IMR-90 (cell line): ENCODE results near the gene PEF1. TPM values are rescaled to one million over a fixed set of nuclear protein-coding genes. Genes with fewer than 3 reads are reported as not detected.
A peak's percentile ranks its signal among the peaks of the same experiment; 100 is the strongest.

Experiments
- ATAC-seq: fragments of 200-7000 bp; cut with Tn5 transposase; 2 replicates; pipeline ENCODE4 v1.9.1; 2020; ENCODE audit warnings: low read depth, mild to moderate bottlenecking, moderate library complexity
- BruUV-seq: library from RNA; stranded (reverse); fragments of 400-500 nt; replicated peaks from 2 replicates; lab custom pipeline; 2021; lab: Mats Ljungman, UMichigan
- CTCF ChIA-PET: fragments of 300-600 bp; formaldehyde crosslinking; extraction: SDS; loops from one replicate; lab custom pipeline; 2021; ENCODE audit warnings: antibody characterized with exemption; lab: Yijun Ruan, JAX
- POLR2A ChIA-PET: fragments of 300-600 bp; sonication (Branson Sonifier 250); formaldehyde crosslinking; loops from one replicate; lab custom pipeline; 2022; ENCODE audit warnings: antibody characterized with exemption; ENCODE audit not compliant: unreplicated experiment; lab: Charles Lee
- DNase-seq: peaks from one replicate; pipeline ENCODE4 v3.0.0; 2013
- H2AFZ ChIP-seq: replicated peaks from 2 replicates; pipeline ENCODE3; 2013; ENCODE audit warnings: low read length, mild to moderate bottlenecking; ENCODE audit not compliant: poor library complexity
- H2AK5ac ChIP-seq: 2 replicates; pipeline ENCODE4 v1.6.1; 2013; ENCODE audit warnings: low read depth, low read length, inconsistent platforms
- H2AK9ac ChIP-seq: replicated peaks from 2 replicates; pipeline ENCODE3; 2013; ENCODE audit warnings: mild to moderate bottlenecking, low read depth, low read length, moderate library complexity; ENCODE audit not compliant: poor library complexity
- H2BK120ac ChIP-seq: 2 replicates; pipeline ENCODE4 v1.6.1; 2013; ENCODE audit warnings: low read depth, low read length, inconsistent platforms
- H2BK15ac ChIP-seq: 3 replicates; pipeline ENCODE4 v1.6.1; 2013; ENCODE audit warnings: low read depth, low read length, inconsistent platforms
- H2BK20ac ChIP-seq: 2 replicates; pipeline ENCODE4 v1.6.1; 2013; ENCODE audit warnings: low read depth, mild to moderate bottlenecking, inconsistent platforms, low read length, moderate library complexity
- H2BK5ac ChIP-seq: 2 replicates; pipeline ENCODE4 v1.6.1; 2013; ENCODE audit warnings: mild to moderate bottlenecking, low read depth, low read length, inconsistent platforms; ENCODE audit not compliant: poor library complexity, severe bottlenecking
- H3K14ac ChIP-seq: replicated peaks from 2 replicates; pipeline ENCODE4 v1.6.1; 2013; ENCODE audit warnings: low read depth, low read length, inconsistent platforms
- H3K18ac ChIP-seq: 2 replicates; pipeline ENCODE4 v1.6.1; 2013; ENCODE audit warnings: low read depth, low read length, control low read depth
- H3K23ac ChIP-seq: 2 replicates; pipeline ENCODE4 v1.6.1; 2013; ENCODE audit warnings: low read depth, low read length, inconsistent platforms
- H3K27ac ChIP-seq: 2 replicates; pipeline ENCODE4 v1.5.1; 2013; ENCODE audit warnings: mild to moderate bottlenecking, control low read depth, low read length; ENCODE audit not compliant: insufficient read depth
- H3K27me3 ChIP-seq: 2 replicates; pipeline ENCODE4 v1.6.1; 2013; ENCODE audit warnings: low read length; ENCODE audit not compliant: control insufficient read depth, insufficient read depth
- H3K36me3 ChIP-seq: 2 replicates; pipeline ENCODE4 v1.6.1; 2013; ENCODE audit warnings: low read length, mixed read lengths; ENCODE audit not compliant: control insufficient read depth, insufficient read depth
- H3K4ac ChIP-seq: 2 replicates; pipeline ENCODE4 v1.6.1; 2013; ENCODE audit warnings: low read depth, low read length, inconsistent platforms
- H3K4me1 ChIP-seq: 2 replicates; pipeline ENCODE4 v1.6.1; 2013; ENCODE audit warnings: low read length, mixed read lengths; ENCODE audit not compliant: control insufficient read depth, insufficient read depth
- H3K4me2 ChIP-seq: 2 replicates; pipeline ENCODE4 v1.6.1; 2013; ENCODE audit warnings: low read depth, mild to moderate bottlenecking, control low read depth, low read length, moderate library complexity
- H3K4me3 ChIP-seq: 2 replicates; pipeline ENCODE4 v1.5.1; 2013; ENCODE audit warnings: low read depth, mild to moderate bottlenecking, control low read depth, low read length, moderate library complexity; ENCODE audit not compliant: insufficient read depth
- H3K56ac ChIP-seq: 2 replicates; pipeline ENCODE4 v1.6.1; 2013; ENCODE audit warnings: low read length, inconsistent platforms; ENCODE audit not compliant: insufficient read depth; ENCODE audit errors: extremely low read depth
- H3K79me1 ChIP-seq, 2 experiments: 2 replicates each; pipeline ENCODE4 v1.6.1; 2013; ENCODE audit warnings: low read length in 2 of 2, inconsistent platforms in 1 of 2, low read depth in 1 of 2
- H3K9ac ChIP-seq: 2 replicates; pipeline ENCODE4 v1.6.1; 2013; ENCODE audit warnings: low read depth, low read length, control low read depth
- H3K9me1 ChIP-seq: 2 replicates; pipeline ENCODE4 v1.6.1; 2013; ENCODE audit warnings: low read length, inconsistent platforms; ENCODE audit not compliant: insufficient read depth
- H3K9me3 ChIP-seq: 2 replicates; pipeline ENCODE4 v1.6.1; 2013; ENCODE audit warnings: low read length; ENCODE audit not compliant: control insufficient read depth, insufficient read depth
- H4K20me1 ChIP-seq: 2 replicates; pipeline ENCODE4 v1.6.1; 2013; ENCODE audit warnings: low read length, inconsistent platforms; ENCODE audit not compliant: insufficient read depth
- H4K5ac ChIP-seq: 2 replicates; pipeline ENCODE4 v1.6.1; 2013; ENCODE audit warnings: mild to moderate bottlenecking, low read depth, low read length, control low read depth
- H4K8ac ChIP-seq, 2 experiments: 2 replicates each; pipeline ENCODE4 v1.6.1; 2013; ENCODE audit warnings: low read depth in 2 of 2, low read length in 2 of 2, control low read depth in 1 of 2, inconsistent platforms in 1 of 2
- H4K91ac ChIP-seq: 2 replicates; pipeline ENCODE4 v1.6.1; 2013; ENCODE audit warnings: low read depth, low read length, inconsistent platforms; ENCODE audit not compliant: insufficient read depth
- BHLHE40 ChIP-seq: fragments of 150-350 bp; IDR thresholded peaks from 2 replicates; pipeline ENCODE4 v1.6.1; 2016; ENCODE audit warnings: mild to moderate bottlenecking, low read depth, low read length
- CEBPB ChIP-seq: IDR thresholded peaks from 2 replicates; pipeline ENCODE4 v1.6.1; 2012; ENCODE audit warnings: low read depth, low read length, improper control_type of control experiment
- CHD1 ChIP-seq: IDR thresholded peaks from 2 replicates; pipeline ENCODE4 v1.6.1; 2012; ENCODE audit warnings: low read depth, low read length, improper control_type of control experiment
- CTCF ChIP-seq: conservative IDR thresholded peaks from 2 replicates; pipeline ENCODE4 v1.5.1; 2012; ENCODE audit warnings: mild to moderate bottlenecking, low read depth, low read length, improper control_type of control experiment
- MAFK ChIP-seq: IDR thresholded peaks from 2 replicates; pipeline ENCODE4 v1.6.1; 2012; ENCODE audit warnings: low read depth, low read length, improper control_type of control experiment
- MAZ ChIP-seq: IDR thresholded peaks from 2 replicates; pipeline ENCODE4 v1.6.1; 2012; ENCODE audit warnings: low read depth, mild to moderate bottlenecking, low read length, improper control_type of control experiment, moderate library complexity, borderline replicate concordance
- MXI1 ChIP-seq: IDR thresholded peaks from 2 replicates; pipeline ENCODE4 v1.6.1; 2012; ENCODE audit warnings: low read depth, mild to moderate bottlenecking, low read length, moderate library complexity, borderline replicate concordance
- NFE2L2 ChIP-seq: fragments of 150-350 bp; IDR thresholded peaks from 2 replicates; pipeline ENCODE4 v1.6.1; 2016; ENCODE audit warnings: low read depth, mild to moderate bottlenecking, low read length
- POLR2A ChIP-seq: IDR thresholded peaks from 2 replicates; pipeline ENCODE4 v1.6.1; 2012; ENCODE audit warnings: mild to moderate bottlenecking, low read depth, low read length
- RCOR1 ChIP-seq: IDR thresholded peaks from 2 replicates; pipeline ENCODE4 v1.6.1; 2012; ENCODE audit warnings: mild to moderate bottlenecking, low read length, improper control_type of control experiment; ENCODE audit not compliant: insufficient replicate concordance
- RFX5 ChIP-seq: IDR thresholded peaks from 2 replicates; pipeline ENCODE4 v1.8.0; 2012; ENCODE audit warnings: low read depth, mild to moderate bottlenecking, low read length, moderate library complexity
- SMC3 ChIP-seq: fragments of 150-350 bp; IDR thresholded peaks from 2 replicates; pipeline ENCODE4 v1.6.1; 2016; ENCODE audit warnings: low read depth, mild to moderate bottlenecking, antibody characterized with exemption, low read length, moderate library complexity
- WGBS, 2 experiments: methylation state at CpG; one replicate each; pipeline versions ENCODE4 v1.1.5 to v1.1.7; 2013; ENCODE audit warnings: missing lambda C conversion rate in 2 of 2; ENCODE audit not compliant: insufficient read length in 1 of 2; ENCODE audit errors: extremely low coverage in 2 of 2; 5-methylcytosine and 5-hydroxymethylcytosine counted together
- dilution Hi-C: fragments of 300-500 bp; cut with HindIII; formaldehyde crosslinking; loops from one replicate; pipeline ENCODE4 v1.14.3; 2018; ENCODE audit warnings: low sequenced_read_pairs; ENCODE audit not compliant: unreplicated experiment
- in situ Hi-C: fragments of 300-500 bp; cut with MboI; formaldehyde crosslinking; loops from 3 replicates; pipeline ENCODE4 v1.14.3; 2019; ENCODE audit warnings: low sequenced_read_pairs, inconsistent platforms, mixed read lengths
- intact Hi-C: fragments of 100-400 bp; cut with micrococcal nuclease; formaldehyde crosslinking; loops from 2 replicates; pipeline ENCODE4 v1.10.0; 2022
- polyA plus RNA-seq, 3 experiments: library from polyadenylated mRNA; depleted of rRNA; stranded (reverse); fragments of >200 nt; gene quantifications; 2 replicates each; pipeline ENCODE4 v1.2.3, GENCODE V29; 2012; ENCODE audit warnings: low replicate concordance in 1 of 3
- total RNA-seq: library from RNA; depleted of rRNA; stranded (reverse); fragments of >200 nt; gene quantifications from 2 replicates; pipeline ENCODE4 v1.2.3, GENCODE V29; 2012
- TF ChIP-seq, protein P1 (sequence below): fragments of 150-350 bp; IDR thresholded peaks from 2 replicates; pipeline ENCODE4 v1.6.1; 2016; ENCODE audit warnings: low read depth, mild to moderate bottlenecking, low read length, moderate library complexity, borderline replicate concordance

Gene PEF1
- total and polyA plus RNA-seq, 2 of the 4 experiments (the other 2 are of a cell fraction) = 84.2 to 104 TPM

DNA sequence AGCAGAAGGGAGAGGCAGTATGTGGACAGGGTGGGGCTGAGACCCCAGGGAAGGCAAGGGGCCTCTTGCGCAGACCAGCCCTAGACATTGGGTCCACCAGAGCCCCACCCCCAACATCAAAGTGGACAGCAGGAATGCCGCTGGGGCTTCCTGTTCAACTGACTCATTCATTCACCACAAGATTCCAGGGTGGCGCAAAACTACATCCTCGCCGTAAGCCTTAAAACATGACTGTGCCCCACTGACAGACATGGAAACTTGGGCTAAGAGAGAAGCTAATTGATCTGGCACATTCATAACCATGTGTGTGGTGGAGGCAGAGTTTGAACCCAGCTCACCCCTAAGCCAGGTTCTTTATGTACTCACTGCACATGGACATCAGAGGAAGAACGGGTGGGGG lies 45.2 kb upstream of the PEF1 start (continued):
- TF ChIP-seq SMC3 = peak; percentile 23; the same call in 1 of the 2 replicates

- Histone ChIP-seq H2AK9ac (peak overlapping the region; percentile 98), H3K4me2 (peak overlapping the region; percentile 56), H4K91ac (peak overlapping the region; percentile 100), H4K8ac (peak overlapping the region; percentile 94 to 98), H4K5ac (peak overlapping the region; percentile 94), H3K4me3 (no peak overlapping the region), H3K56ac (peak overlapping the region; percentile 97), H2BK15ac (peak overlapping the region; percentile 99), H4K20me1 (no peaks in the 10 kb centered on the region), H2AK5ac (peak overlapping the region; percentile 100), H3K27me3 (no peaks in the 10 kb centered on the region), H3K27ac (peak overlapping the region; percentile 88), H3K4ac (peak overlapping the region; percentile 100), H2BK120ac (peak overlapping the region; percentile 100), H3K79me1 (peaks cover 11 to 75% of the 10 kb centered on the region in 2 experiments; a peak in 3 of 4 replicates), H3K36me3 (peaks cover 67% of the 10 kb centered on the region), H3K9me3 (no peaks in the 10 kb centered on the region), H3K4me1 (peaks cover 41% of the 10 kb centered on the region), H2BK5ac (peak overlapping the region; percentile 96), H2AFZ (peak overlapping the region; percentile 79), H3K9ac (peak overlapping the region; percentile 8; the same call in 1 of the 2 replicates), H3K14ac (peak overlapping the region; percentile 95), H3K18ac (peak overlapping the region; percentile 95), H3K23ac (peak overlapping the region; percentile 99), H2BK20ac (peak overlapping the region; percentile 99), H3K9me1 (peaks cover 32% of the 10 kb centered on the region)
- in situ Hi-C loops (no loop called here), intact Hi-C loops (loop anchor here (2.0 kb wide), 1 partner anchor 23 kb away; no protein-coding TSS in a partner anchor), dilution Hi-C loops (no loop called here)
- ChIA-PET CTCF (interaction anchor here (0.6 kb wide), 1 partner anchor 137 kb away, joined by 3 read pairs; no protein-coding TSS in a partner anchor), POLR2A (no interaction called here)
- TF ChIP-seq CHD1 (no peak), RCOR1 (no peak), POLR2A (no peak), MXI1 (no peak), NFE2L2 (no peak), MAZ (no peak), CEBPB (no peak), BHLHE40 (no peak), CTCF (no peak), MAFK (no peak), RFX5 (no peak)
- TF ChIP-seq, protein P1, sequence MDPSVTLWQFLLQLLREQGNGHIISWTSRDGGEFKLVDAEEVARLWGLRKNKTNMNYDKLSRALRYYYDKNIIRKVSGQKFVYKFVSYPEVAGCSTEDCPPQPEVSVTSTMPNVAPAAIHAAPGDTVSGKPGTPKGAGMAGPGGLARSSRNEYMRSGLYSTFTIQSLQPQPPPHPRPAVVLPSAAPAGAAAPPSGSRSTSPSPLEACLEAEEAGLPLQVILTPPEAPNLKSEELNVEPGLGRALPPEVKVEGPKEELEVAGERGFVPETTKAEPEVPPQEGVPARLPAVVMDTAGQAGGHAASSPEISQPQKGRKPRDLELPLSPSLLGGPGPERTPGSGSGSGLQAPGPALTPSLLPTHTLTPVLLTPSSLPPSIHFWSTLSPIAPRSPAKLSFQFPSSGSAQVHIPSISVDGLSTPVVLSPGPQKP = no peak
- ATAC-seq = peak; percentile 12
- WGBS, 2 experiments = no CpG with 5 or more reads among the region's 2 CpGs
- no peak for DNase-seq
- no TSS peak for BruUV-seq
These were observed 44.7 kb upstream of the PEF1 start for GRCh38 chr1:31689379-31689778.
